SJCRH30 (cell line): ENCODE data around the gene MTMR11. TPM values are rescaled to one million over a fixed set of nuclear protein-coding genes. Genes with fewer than 3 reads are reported as not detected.
"Not testable (repeated sequence)": the region's sequence is repeated elsewhere in the genome, so short reads cannot be mapped to it uniquely, and the experiment has no call there.

ENCODE experiments used
- DNase-seq, 2 experiments: peaks; one replicate each; pipeline ENCODE4 v3.0.0-alpha.2; 2015 to 2020
- H3K27ac ChIP-seq: fragments of 250-450 bp; sonication (Bioruptor Pico); 2 replicates; pipeline ENCODE4 v1.5.1; 2020; ENCODE audit warnings: mild to moderate bottlenecking, moderate library complexity
- H3K27me3 ChIP-seq: fragments of 250-450 bp; sonication (Bioruptor Pico); 2 replicates; pipeline ENCODE4 v1.5.1; 2020; ENCODE audit warnings: mild to moderate bottlenecking, moderate library complexity
- H3K36me3 ChIP-seq: fragments of 250-450 bp; sonication (Bioruptor Pico); 2 replicates; pipeline ENCODE4 v1.5.1; 2020; ENCODE audit warnings: mild to moderate bottlenecking, moderate library complexity
- H3K4me1 ChIP-seq: fragments of 250-450 bp; sonication (Bioruptor Pico); 2 replicates; pipeline ENCODE4 v1.5.1; 2020; ENCODE audit warnings: mild to moderate bottlenecking, moderate library complexity
- H3K4me3 ChIP-seq: fragments of 250-450 bp; sonication (Bioruptor Pico); 2 replicates; pipeline ENCODE4 v1.5.1; 2020; ENCODE audit warnings: mild to moderate bottlenecking, moderate library complexity
- H3K9me3 ChIP-seq: fragments of 250-450 bp; sonication (Bioruptor Pico); replicated peaks from 2 replicates; pipeline ENCODE4 v1.5.1; 2020; ENCODE audit warnings: mild to moderate bottlenecking, moderate library complexity
- total RNA-seq: library from RNA; depleted of rRNA; stranded (reverse); fragments of >200 nt; shearing (Covaris generic); gene quantifications from 2 replicates; pipeline ENCODE4 v1.2.3, GENCODE V29; 2014

MTMR11 gene
- total RNA-seq, 1 experiment from 2014 or later = 3.0 TPM

- not testable (repeated sequence) for H3K4me3 ChIP-seq, H3K27me3 ChIP-seq, H3K9me3 ChIP-seq, H3K27ac ChIP-seq, DNase-seq, H3K4me1 ChIP-seq
- peaks cover 23% of the 10 kb centered on the region for H3K36me3 ChIP-seq
Observed at GRCh38 chr1:149957548-149957947, 20.9 kb upstream of the MTMR11 start.

- Histone ChIP-seq H3K27ac (no peak overlapping the region), H3K4me3 (no peak overlapping the region), H3K4me1 (no peaks in the 10 kb centered on the region), H3K27me3 (no peaks in the 10 kb centered on the region), H3K36me3 (peaks cover 3% of the 10 kb centered on the region; the same call in 1 of the 2 replicates), H3K9me3 (no peaks in the 10 kb centered on the region)
- no peak for DNase-seq
Observed at GRCh38 chr1:149949911-149950310, 13.2 kb upstream of the MTMR11 start.

- Histone ChIP-seq H3K9me3 (no peaks in the 10 kb centered on the region), H3K36me3 (peaks cover 3% of the 10 kb centered on the region; the same call in 1 of the 2 replicates), H3K27me3 (no peaks in the 10 kb centered on the region), H3K27ac (no peak overlapping the region), H3K4me3 (no peak overlapping the region), H3K4me1 (no peaks in the 10 kb centered on the region)
- no peak for DNase-seq
Observed at GRCh38 chr1:149945206-149945605, 8.5 kb upstream of the MTMR11 start.

- Histone ChIP-seq H3K4me3 (no peak overlapping the region), H3K4me1 (peaks cover 8% of the 10 kb centered on the region), H3K9me3 (no peaks in the 10 kb centered on the region), H3K27me3 (no peaks in the 10 kb centered on the region), H3K36me3 (0 out of 2 replicates have a peak, but pooled peaks cover 3% of the 10 kb centered on the region), H3K27ac (no peak overlapping the region)
- no peak for DNase-seq
Observed at GRCh38 chr1:149942885-149943284, 6.2 kb upstream of the MTMR11 start.

- no peaks in the 10 kb centered on the region for H3K27me3 ChIP-seq
- peaks cover 14% of the 10 kb centered on the region for H3K4me1 ChIP-seq
- H3K4me3 ChIP-seq = no peak overlapping the region
- DNase-seq = no peak
- no peak overlapping the region for H3K27ac ChIP-seq
- no peaks in the 10 kb centered on the region for H3K9me3 ChIP-seq
- H3K36me3 ChIP-seq = no peaks in the 10 kb centered on the region
Observed at GRCh38 chr1:149942207-149942606, 5.5 kb upstream of the MTMR11 start.

- no peak for DNase-seq
- Histone ChIP-seq H3K4me1 (peaks cover 20% of the 10 kb centered on the region), H3K27ac (no peak overlapping the region), H3K9me3 (no peaks in the 10 kb centered on the region), H3K4me3 (no peak overlapping the region), H3K27me3 (no peaks in the 10 kb centered on the region), H3K36me3 (no peaks in the 10 kb centered on the region)
Observed at GRCh38 chr1:149940427-149940826, 3.7 kb upstream of the MTMR11 start.

- H3K36me3 ChIP-seq, DNase-seq, H3K27me3 ChIP-seq, H3K9me3 ChIP-seq, H3K27ac ChIP-seq: not testable (repeated sequence)
- Histone ChIP-seq H3K4me1 (peaks cover 20% of the 10 kb centered on the region), H3K4me3 (peak overlapping the region; percentile 29)
Observed at GRCh38 chr1:149938668-149939003, 2.0 kb upstream of the MTMR11 start.

GRCh38 chr1:149937759-149938158 is 1.1 kb upstream of the MTMR11 start:
- no peak overlapping the region for H3K4me3 ChIP-seq
- H3K27me3 ChIP-seq = no peaks in the 10 kb centered on the region
- peaks cover 20% of the 10 kb centered on the region for H3K4me1 ChIP-seq
- no peaks in the 10 kb centered on the region for H3K9me3 ChIP-seq
- H3K36me3 ChIP-seq = no peaks in the 10 kb centered on the region
- no peak overlapping the region for H3K27ac ChIP-seq
- DNase-seq = no peak

- H3K4me3 ChIP-seq = peak overlapping the region; percentile 61
- peaks cover 20% of the 10 kb centered on the region for H3K4me1 ChIP-seq
- peak overlapping the region; percentile 18; the same call in 1 of the 2 replicates for H3K27ac ChIP-seq
- no peaks in the 10 kb centered on the region for H3K27me3 ChIP-seq
- peak in 1 of 2 experiments; percentile 30 for DNase-seq
- H3K36me3 ChIP-seq = no peaks in the 10 kb centered on the region
- no peaks in the 10 kb centered on the region for H3K9me3 ChIP-seq
Observed at GRCh38 chr1:149936992-149937705, 470 bp upstream of the MTMR11 start.

- no peak for DNase-seq
- Histone ChIP-seq H3K4me3 (no peak overlapping the region), H3K27ac (no peak overlapping the region), H3K27me3 (no peaks in the 10 kb centered on the region), H3K36me3 (no peaks in the 10 kb centered on the region), H3K9me3 (no peaks in the 10 kb centered on the region), H3K4me1 (peaks cover 16% of the 10 kb centered on the region)
Observed at GRCh38 chr1:149934356-149934755, 2.3 kb downstream of the MTMR11 start.

- no peaks in the 10 kb centered on the region for H3K9me3 ChIP-seq
- no peaks in the 10 kb centered on the region for H3K36me3 ChIP-seq
- H3K27ac ChIP-seq = no peak overlapping the region
Observed at GRCh38 chr1:149933208-149933607, 3.5 kb downstream of the MTMR11 start.

GRCh38 chr1:149932474-149932873 is 4.2 kb downstream of the MTMR11 start:
- no peak overlapping the region for H3K4me3 ChIP-seq
- H3K27ac ChIP-seq = no peak overlapping the region
- DNase-seq = no peak
- no peaks in the 10 kb centered on the region for H3K9me3 ChIP-seq
- H3K4me1 ChIP-seq = peaks cover 12% of the 10 kb centered on the region; the same call in 1 of the 2 replicates
- H3K27me3 ChIP-seq = no peaks in the 10 kb centered on the region
- H3K36me3 ChIP-seq = no peaks in the 10 kb centered on the region

More at GRCh38 chr1:149933208-149933607, 3.5 kb downstream of the MTMR11 start:
- DNase-seq = no peak
- Histone ChIP-seq H3K4me3 (no peak overlapping the region), H3K4me1 (peaks cover 18% of the 10 kb centered on the region; the same call in 1 of the 2 replicates), H3K27me3 (no peaks in the 10 kb centered on the region)

- Histone ChIP-seq H3K9me3 (no peaks in the 10 kb centered on the region), H3K4me1 (peaks cover 11% of the 10 kb centered on the region; the same call in 1 of the 2 replicates), H3K4me3 (no peak overlapping the region), H3K36me3 (peaks cover 6% of the 10 kb centered on the region), H3K27ac (no peak overlapping the region), H3K27me3 (no peaks in the 10 kb centered on the region)
- DNase-seq = no peak
Observed at GRCh38 chr1:149931212-149931790, 5.4 kb downstream of the MTMR11 start.

- DNase-seq = no peak
- H3K4me3 ChIP-seq = no peak overlapping the region
- no peak overlapping the region for H3K27ac ChIP-seq
- H3K4me1 ChIP-seq = peaks cover 10% of the 10 kb centered on the region; the same call in 1 of the 2 replicates
- no peaks in the 10 kb centered on the region for H3K9me3 ChIP-seq
- peaks cover 20% of the 10 kb centered on the region for H3K36me3 ChIP-seq
- no peaks in the 10 kb centered on the region for H3K27me3 ChIP-seq
Observed at GRCh38 chr1:149929856-149930255, 6.8 kb downstream of the MTMR11 start.

GRCh38 chr1:149928401-149928724 is 8.3 kb downstream of the MTMR11 start:
- Histone ChIP-seq H3K9me3 (no peaks in the 10 kb centered on the region), H3K36me3 (peaks cover 35% of the 10 kb centered on the region), H3K4me3 (peak overlapping the region; percentile 77), H3K4me1 (peaks cover 10% of the 10 kb centered on the region; the same call in 1 of the 2 replicates), H3K27me3 (no peaks in the 10 kb centered on the region), H3K27ac (peak overlapping the region; percentile 72)
- no peak for DNase-seq
